ENCODE measurements around the gene PPP1R8. TPM values are rescaled to one million over a fixed set of nuclear protein-coding genes. Genes with fewer than 3 reads are reported as not detected.

PPP1R8 gene
- total and polyA plus RNA-seq, 9 donors = 24.9 to 49.0 (median 37.4) TPM

GRCh38 chr1:27886353-27886679 is 55.7 kb downstream of the PPP1R8 start:
- H3K4me3 ChIP-seq = no peak overlapping the region
- TF ChIP-seq EP300 (IDR thresholded peaks at IDR 0.05) = no peak
- no peak for TF ChIP-seq POLR2A (IDR thresholded peaks at IDR 0.05)
- TF ChIP-seq CTCF (IDR thresholded peaks at IDR 0.05) = no peak
- DNase-seq = no peak
- no peaks in the 10 kb centered on the region for H3K4me1 ChIP-seq (ENCODE audit: insufficient read depth)
- no peak overlapping the region for H3K27ac ChIP-seq
- H3K27me3 ChIP-seq = no peaks in the 10 kb centered on the region
- WGBS, 3 donors = 90 to 97% (median 91%) methylated on average over 2 of the region's 2 CpGs
- H3K36me3 ChIP-seq = no peaks in the 10 kb centered on the region
- H3K9me3 ChIP-seq = no peaks in the 10 kb centered on the region
- intact Hi-C loops (cut with DNase I) = no loop called here

- no peaks in the 10 kb centered on the region for H3K27me3 ChIP-seq
- WGBS, 3 donors = 78 to 88% (median 86%) methylated on average over 3 of the region's 3 CpGs
- H3K36me3 ChIP-seq = no peaks in the 10 kb centered on the region
These were observed 56.2 kb downstream of the PPP1R8 start for GRCh38 chr1:27886744-27887143.

GRCh38 chr1:27887215-27888021 is 56.8 kb downstream of the PPP1R8 start:
- intact Hi-C loops (cut with DNase I) = no loop called here
- Histone ChIP-seq H3K27me3 (no peaks in the 10 kb centered on the region), H3K4me3 (no peak overlapping the region), H3K4me1 (ENCODE audit: insufficient read depth) (no peaks in the 10 kb centered on the region), H3K36me3 (no peaks in the 10 kb centered on the region), H3K27ac (no peak overlapping the region), H3K9me3 (no peaks in the 10 kb centered on the region)
- no peak for DNase-seq
- TF ChIP-seq CTCF (IDR thresholded peaks at IDR 0.05) = no peak
- TF ChIP-seq POLR2A (IDR thresholded peaks at IDR 0.05) = no peak
- TF ChIP-seq EP300 (IDR thresholded peaks at IDR 0.05) = no peak
- 84 to 92% (median 86%) methylated on average over 8 of the region's 8 CpGs for WGBS, 3 donors

More at GRCh38 chr1:27886744-27887143, 56.2 kb downstream of the PPP1R8 start:
- Histone ChIP-seq H3K27ac (no peak overlapping the region), H3K4me3 (no peak overlapping the region), H3K9me3 (no peaks in the 10 kb centered on the region), H3K4me1 (ENCODE audit: insufficient read depth) (no peaks in the 10 kb centered on the region)
- TF ChIP-seq POLR2A (IDR thresholded peaks at IDR 0.05) = no peak
- TF ChIP-seq CTCF (IDR thresholded peaks at IDR 0.05) = no peak
- no peak for TF ChIP-seq EP300 (IDR thresholded peaks at IDR 0.05)
- no peak for DNase-seq
- intact Hi-C loops (cut with DNase I) = no loop called here

- no peak overlapping the region for H3K27ac ChIP-seq
- no peaks in the 10 kb centered on the region for H3K36me3 ChIP-seq
- intact Hi-C loops (cut with DNase I) = no loop called here
These were observed 58.9 kb downstream of the PPP1R8 start for GRCh38 chr1:27889506-27889905.

More at GRCh38 chr1:27889506-27889905, 58.9 kb downstream of the PPP1R8 start:
- DNase-seq = no peak
- no peaks in the 10 kb centered on the region for H3K27me3 ChIP-seq
- no peak overlapping the region for H3K4me3 ChIP-seq
- no peaks in the 10 kb centered on the region for H3K4me1 ChIP-seq (ENCODE audit: insufficient read depth)
- WGBS, 3 donors = 88 to 95% (median 95%) methylated on average over 3 of the region's 3 CpGs
- TF ChIP-seq EP300 (IDR thresholded peaks at IDR 0.05) (no peak), CTCF (IDR thresholded peaks at IDR 0.05) (no peak), POLR2A (IDR thresholded peaks at IDR 0.05) (no peak)
- H3K9me3 ChIP-seq = no peaks in the 10 kb centered on the region

Measured in ovary (tissue), 9 donors.